ENCODE measurements around the gene KRT27. TPM values are rescaled to one million over a fixed set of nuclear protein-coding genes. Genes with fewer than 3 reads are reported as not detected.

Gene KRT27
- total RNA-seq, 6 experiments from 2014 or later: not detected

- intact Hi-C loops (cut with DNase I): no loop called here
- TF ChIP-seq POLR2A (IDR thresholded peaks at IDR 0.05): no peak
- H3K4me1 ChIP-seq: no peaks in the 10 kb centered on the region
- WGBS (ENCODE audit: insufficient coverage, low coverage, low lambda C conversion rate, missing lambda C conversion rate): 43% methylated on average over 1 of the region's 1 CpG
- no peaks in the 10 kb centered on the region for H3K36me3 ChIP-seq
- no peak for DNase-seq
- no peaks in the 10 kb centered on the region for H3K27me3 ChIP-seq
- no peak overlapping the region for H3K4me3 ChIP-seq
- H3K9me3 ChIP-seq: peaks cover 0 to 13% (median 1%) of the 10 kb centered on the region in 4 donors
- no peak overlapping the region for H3K27ac ChIP-seq
- ATAC-seq: no peak
Measured at GRCh38 chr17:40763752-40764151, 18.6 kb downstream of the KRT27 start.

GRCh38 chr17:40760105-40761016 lies 22.0 kb downstream of the KRT27 start:
- intact Hi-C loops (cut with DNase I): no loop called here
- no peaks in the 10 kb centered on the region for H3K4me1 ChIP-seq
- TF ChIP-seq POLR2A (IDR thresholded peaks at IDR 0.05) (no peak), CTCF (IDR thresholded peaks at IDR 0.05) (no peak)
- H3K27ac ChIP-seq: no peak overlapping the region
- H3K4me3 ChIP-seq: no peak overlapping the region
- no peaks in the 10 kb centered on the region for H3K36me3 ChIP-seq
- peaks cover 0 to 13% (median 1%) of the 10 kb centered on the region in 4 donors for H3K9me3 ChIP-seq
- no peak for DNase-seq
- ATAC-seq: no peak
- 5% methylated on average over 1 of the region's 1 CpG for WGBS (ENCODE audit: insufficient coverage, low coverage, low lambda C conversion rate, missing lambda C conversion rate)
- no peaks in the 10 kb centered on the region for H3K27me3 ChIP-seq

GRCh38 chr17:40755231-40755630 lies 27.1 kb downstream of the KRT27 start, which contains the start of gene KRT25:
KRT25 (minus strand) TSS chr17:40755331; CDS start chr17:40755271, 60 bp downstream.
- H3K27ac ChIP-seq: no peak within 1 kb of the TSS
- intact Hi-C loops (cut with DNase I): no loop called here
- H3K36me3 ChIP-seq: no peaks in the 10 kb centered on the region
- H3K9me3 ChIP-seq: peaks cover 0 to 4% (median 1%) of the 10 kb centered on the region in 4 donors
- no peak for ATAC-seq
- WGBS (ENCODE audit: insufficient coverage, low coverage, low lambda C conversion rate, missing lambda C conversion rate): 29% methylated on average over 2 of the region's 4 CpGs
- no peak within 1 kb of the TSS for H3K4me3 ChIP-seq
- no peak for DNase-seq
- TF ChIP-seq CTCF (IDR thresholded peaks at IDR 0.05) (no peak), POLR2A (IDR thresholded peaks at IDR 0.05) (no peak)
- no peaks in the 10 kb centered on the region for H3K27me3 ChIP-seq
- no peaks in the 10 kb centered on the region for H3K4me1 ChIP-seq

- no peak overlapping the region for H3K4me3 ChIP-seq
- TF ChIP-seq CTCF (IDR thresholded peaks at IDR 0.05): no peak
Measured at GRCh38 chr17:40753804-40754203, 28.5 kb downstream of the KRT27 start.

GRCh38 chr17:40751065-40751464 lies 31.3 kb downstream of the KRT27 start:
- ATAC-seq: no peak
- no peaks in the 10 kb centered on the region for H3K9me3 ChIP-seq
- intact Hi-C loops (cut with DNase I): no loop called here
- TF ChIP-seq CTCF (IDR thresholded peaks at IDR 0.05): no peak
- TF ChIP-seq POLR2A (IDR thresholded peaks at IDR 0.05): no peak
- H3K27me3 ChIP-seq: no peaks in the 10 kb centered on the region
- H3K4me1 ChIP-seq: no peaks in the 10 kb centered on the region
- no peak overlapping the region for H3K4me3 ChIP-seq
- no peak for DNase-seq
- H3K36me3 ChIP-seq: no peaks in the 10 kb centered on the region
- WGBS (ENCODE audit: insufficient coverage, low coverage, low lambda C conversion rate, missing lambda C conversion rate): 60% methylated on average over 10 of the region's 14 CpGs
- no peak overlapping the region for H3K27ac ChIP-seq

More at GRCh38 chr17:40753804-40754203, 28.5 kb downstream of the KRT27 start:
- no peak for DNase-seq
- H3K36me3 ChIP-seq: no peaks in the 10 kb centered on the region
- H3K4me1 ChIP-seq: no peaks in the 10 kb centered on the region
- no peak overlapping the region for H3K27ac ChIP-seq
- intact Hi-C loops (cut with DNase I): no loop called here
- no peaks in the 10 kb centered on the region for H3K27me3 ChIP-seq
- no peak for ATAC-seq
- WGBS (ENCODE audit: insufficient coverage, low coverage, low lambda C conversion rate, missing lambda C conversion rate): 84% methylated on average over 3 of the region's 3 CpGs
- no peaks in the 10 kb centered on the region for H3K9me3 ChIP-seq

Measured in right lobe of liver (tissue), 6 donors.